NCI-H1417 treated with DMSO at 0.1 percent for 48 hours (cell line): ENCODE measurements around the gene OR52E5.

ENCODE experiments used
- DNase-seq: peaks from one replicate; lab custom pipeline; 2025; lab: John Stamatoyannopoulos, UW

The OR52E5 gene

GRCh38 chr11:5933116-5933515 lies 40.1 kb downstream of the OR52E5 start:
- no peak for DNase-seq

DNA sequence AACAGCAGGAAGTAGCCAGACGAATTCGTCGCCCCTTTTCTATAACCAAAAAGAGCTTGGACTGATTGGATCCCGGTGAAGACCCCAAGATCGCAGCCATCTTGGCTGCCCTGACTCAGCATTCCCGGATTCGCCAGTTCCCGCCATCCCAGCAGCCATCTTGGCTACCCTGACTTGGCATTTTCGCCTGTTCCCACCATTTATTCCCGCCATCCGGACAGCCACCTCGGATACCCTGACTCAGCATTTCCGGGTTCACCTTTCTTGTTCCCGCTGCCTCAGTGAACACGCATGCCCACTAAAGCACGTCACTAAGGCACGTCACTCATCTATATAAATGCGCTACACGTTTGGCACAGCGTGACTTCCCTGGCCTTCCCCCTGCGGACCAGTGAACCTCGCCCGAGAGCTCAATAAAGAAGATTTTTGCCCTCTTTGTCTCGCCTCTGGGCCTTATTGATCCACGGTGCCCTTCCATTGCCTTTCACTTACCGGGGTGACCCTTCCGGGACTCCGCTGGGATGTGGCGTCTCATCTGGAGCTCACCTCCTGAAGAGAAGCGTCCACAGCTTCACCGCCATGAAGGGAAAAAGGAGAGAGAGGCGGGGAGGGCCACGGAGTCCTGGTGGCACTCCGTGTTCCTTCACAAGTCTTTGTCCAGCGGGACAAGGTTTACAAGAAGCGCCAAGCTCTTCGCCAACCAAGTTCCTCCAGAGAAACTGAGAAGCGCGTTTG lies 45.0 kb downstream of the OR52E5 start:
- DNase-seq = no peak

DNA sequence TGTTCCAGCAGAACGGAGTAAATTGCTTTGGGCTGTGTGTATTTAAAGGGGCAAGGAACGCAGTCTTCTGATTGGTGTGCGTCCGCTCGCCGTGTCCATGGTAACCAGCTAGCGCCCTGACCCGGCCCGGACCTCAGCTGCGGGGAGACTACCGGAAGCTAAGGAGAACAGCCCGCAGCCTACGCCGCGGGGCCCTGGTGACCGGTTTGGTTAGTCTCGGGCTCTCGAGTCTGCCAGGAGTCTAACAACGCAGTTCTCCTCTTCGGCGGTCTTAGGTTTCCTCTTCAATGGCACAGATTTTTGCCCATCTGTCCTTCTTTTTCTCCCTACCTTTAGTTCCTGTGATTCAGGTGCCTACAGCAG lies 45.6 kb downstream of the OR52E5 start:
- DNase-seq = no peak

DNA sequence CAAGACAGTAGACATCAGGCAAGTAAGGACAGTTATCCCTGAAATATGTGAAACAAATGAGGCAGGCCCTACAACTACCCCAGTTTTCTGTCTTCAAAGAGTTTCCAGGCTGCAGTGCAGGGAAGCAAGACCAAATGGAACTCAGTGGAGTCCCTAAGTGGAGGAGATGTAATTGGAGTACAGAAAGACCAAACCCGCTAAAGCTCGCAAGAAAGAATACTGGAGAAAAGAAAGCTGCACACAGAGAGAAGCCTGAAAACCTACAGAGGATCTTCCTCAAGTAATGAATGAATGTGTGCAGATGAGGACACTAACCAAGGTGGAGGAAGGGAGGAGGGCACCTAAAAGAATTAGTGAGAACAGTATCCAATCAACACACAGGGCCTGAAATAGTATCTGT lies 47.7 kb downstream of the OR52E5 start:
- DNase-seq = no peak

GRCh38 chr11:5941951-5942350 lies 48.9 kb downstream of the OR52E5 start, which contains the start of gene OR56A3:
Gene OR56A3, plus strand, starts transcription at chr11:5942251. Its CDS starts 5,096 bp downstream, at chr11:5947347.
- no peak for DNase-seq
